Measurements from ENCODE around the gene TVP23B. TPM values are rescaled to one million over a fixed set of nuclear protein-coding genes. Genes with fewer than 3 reads are reported as not detected.
A peak's percentile ranks its signal among the peaks of the same experiment; 100 is the strongest.
"Not testable (repeated sequence)": the region's sequence is repeated elsewhere in the genome, so short reads cannot be mapped to it uniquely, and the experiment has no call there.

Gene TVP23B
- total RNA-seq = 21.5 and 28.5 TPM in 2 replicates

DNA sequence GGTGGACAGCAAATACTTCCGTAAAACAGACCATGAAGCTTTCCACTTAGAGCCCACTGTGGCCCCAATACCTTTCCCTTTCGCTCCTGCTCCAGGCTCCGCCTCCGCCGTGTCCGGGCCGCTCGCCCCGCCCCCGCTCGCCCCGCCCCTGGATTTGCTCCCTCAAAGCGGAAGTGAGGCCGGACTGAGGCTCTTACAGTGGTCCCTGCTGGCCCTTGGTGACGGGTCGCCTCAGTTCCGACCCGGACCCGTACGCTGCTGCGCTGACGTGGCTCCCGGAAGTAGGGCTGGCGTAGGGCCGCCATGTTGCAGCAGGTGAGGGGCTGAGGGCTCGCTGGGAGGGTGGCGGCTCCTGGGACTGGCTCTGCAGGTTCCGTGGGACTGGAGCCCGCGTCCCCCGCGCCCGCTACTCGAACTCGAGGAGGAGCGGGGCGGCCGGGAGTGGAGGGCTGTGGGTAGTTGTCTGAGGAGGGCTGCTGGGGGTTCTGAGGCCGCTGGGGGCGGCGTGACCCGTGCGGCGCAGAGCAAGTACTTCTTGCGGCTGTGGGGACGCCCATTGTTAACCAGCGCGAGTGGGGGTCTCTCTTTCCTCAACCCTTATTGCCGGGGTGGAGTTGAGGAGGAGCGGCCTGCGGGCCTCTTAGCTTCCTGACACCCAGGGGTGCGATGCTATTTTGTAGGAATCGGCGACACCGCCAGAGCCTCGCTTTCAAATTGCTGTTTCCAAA, at the start of gene TVP23B:
TVP23B (plus strand) TSS at position 193 of the 728 bp plus-strand sequence; CDS start at position 304, 111 bp downstream.
- POLR2A ChIA-PET, CTCF ChIA-PET: not testable (repeated sequence)
- intact Hi-C loops (cut with micrococcal nuclease) = loop anchor here (1.0 to 10.0 kb wide), 4 partner anchors 76 to 956 kb away; partner anchors contain the start of genes LLGL1 and SMCR8

DNA sequence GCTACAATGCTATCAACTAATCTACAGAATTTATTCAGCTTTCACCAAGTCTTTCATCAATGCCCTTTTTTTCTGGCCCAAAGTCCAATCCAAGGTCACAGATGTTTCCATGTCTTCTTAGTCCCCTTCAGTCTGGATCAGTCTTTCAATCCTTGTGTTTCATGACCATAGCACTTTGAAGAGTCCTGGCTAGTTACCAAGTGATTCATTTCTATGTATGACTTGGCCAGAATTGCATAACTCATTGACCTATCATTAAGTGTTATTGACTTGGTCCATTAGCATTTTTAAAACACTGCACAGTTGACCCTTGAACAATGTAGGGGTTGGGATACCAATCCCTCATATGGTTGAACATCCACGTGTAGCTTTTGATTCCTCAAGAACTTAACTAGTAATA, 48.5 kb upstream of the TVP23B start:
- H3K27me3 Mint-ChIP-seq; DNase-seq; H3K27ac Mint-ChIP-seq; intact Hi-C loops (cut with micrococcal nuclease); H3K4me1 Mint-ChIP-seq; H3K9me3 Mint-ChIP-seq; POLR2A ChIA-PET; H3K36me3 Mint-ChIP-seq (ENCODE audit: low read depth); ATAC-seq (ENCODE audit: low read depth); H3K4me3 Mint-ChIP-seq; CTCF ChIA-PET: not testable (repeated sequence)

More for the DNA sequence above, at the start of gene TVP23B:
- H3K27me3 Mint-ChIP-seq, H3K9me3 Mint-ChIP-seq: not testable (repeated sequence)
- Mint-ChIP-seq H3K36me3 (ENCODE audit: low read depth) (peaks cover 16% of the 10 kb centered on the region), H3K27ac (peak within 1 kb of the TSS; percentile 89), H3K4me3 (peak within 1 kb of the TSS; percentile 92), H3K4me1 (peaks cover 22% of the 10 kb centered on the region)
- ATAC-seq (ENCODE audit: low read depth) (peak; percentile 95), DNase-seq (peak; percentile 86)

DNA sequence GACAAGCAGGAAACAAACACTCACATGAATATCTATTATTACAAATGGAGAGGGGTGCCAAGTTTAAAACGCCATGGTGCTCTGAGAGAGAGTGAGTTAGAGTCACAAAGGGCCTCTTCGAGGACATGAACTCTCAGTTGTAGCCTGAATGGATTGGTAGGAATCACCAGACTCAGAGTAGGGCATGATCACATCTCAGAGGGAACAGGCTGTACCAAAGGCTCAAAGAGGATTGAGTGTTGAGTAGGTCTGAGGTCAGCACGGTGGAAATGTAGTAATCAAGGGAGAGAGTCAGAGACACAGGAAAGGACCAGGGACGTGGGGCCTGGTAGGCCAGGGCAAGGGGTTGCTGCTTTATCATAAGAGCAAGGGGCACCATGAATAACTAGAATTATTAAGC, 47.6 kb upstream of the TVP23B start:
- H3K27me3 Mint-ChIP-seq; H3K4me3 Mint-ChIP-seq; DNase-seq; ATAC-seq (ENCODE audit: low read depth); POLR2A ChIA-PET; H3K27ac Mint-ChIP-seq; H3K4me1 Mint-ChIP-seq; CTCF ChIA-PET; intact Hi-C loops (cut with micrococcal nuclease); H3K36me3 Mint-ChIP-seq (ENCODE audit: low read depth); H3K9me3 Mint-ChIP-seq: not testable (repeated sequence)

DNA sequence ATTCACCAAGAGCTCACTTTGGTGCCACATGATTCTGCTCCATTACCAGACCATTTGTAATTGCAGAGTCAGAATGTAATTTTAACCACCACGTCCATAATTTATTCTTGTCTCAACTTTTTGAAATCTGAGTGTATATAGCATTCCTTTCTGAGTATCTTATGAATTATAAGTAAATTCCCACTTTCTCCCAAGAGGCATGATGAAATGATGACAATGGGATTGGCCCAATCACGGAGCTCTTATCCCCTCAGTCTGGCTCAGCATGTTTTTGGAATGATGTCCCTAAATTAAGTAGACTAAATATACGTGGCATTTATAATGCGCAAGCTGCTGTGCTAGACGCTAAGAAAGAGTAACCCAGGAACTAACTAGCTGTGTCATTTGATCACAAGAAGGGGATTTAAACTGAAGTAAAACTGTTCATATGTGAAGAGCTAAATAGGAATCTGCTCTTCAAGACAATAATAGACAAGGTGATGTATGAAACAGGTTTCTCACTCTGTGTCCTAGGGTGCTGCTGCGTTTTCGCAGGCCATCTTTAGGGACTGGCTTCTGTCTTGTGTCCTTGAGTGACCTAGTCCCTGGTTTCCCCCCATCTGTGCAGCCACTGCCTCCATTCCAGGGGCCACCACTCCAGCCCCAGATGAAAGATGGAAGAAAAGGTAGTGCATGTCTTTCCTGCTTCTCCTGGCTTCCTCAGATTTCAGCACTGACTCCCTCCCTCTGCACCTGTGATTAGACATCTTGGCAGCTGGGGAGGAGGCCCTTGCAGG, 41.2 kb upstream of the TVP23B start:
- H3K27me3 Mint-ChIP-seq; H3K36me3 Mint-ChIP-seq (ENCODE audit: low read depth); DNase-seq; H3K4me3 Mint-ChIP-seq; H3K9me3 Mint-ChIP-seq; CTCF ChIA-PET; intact Hi-C loops (cut with micrococcal nuclease); H3K27ac Mint-ChIP-seq; ATAC-seq (ENCODE audit: low read depth); H3K4me1 Mint-ChIP-seq; POLR2A ChIA-PET: not testable (repeated sequence)

DNA sequence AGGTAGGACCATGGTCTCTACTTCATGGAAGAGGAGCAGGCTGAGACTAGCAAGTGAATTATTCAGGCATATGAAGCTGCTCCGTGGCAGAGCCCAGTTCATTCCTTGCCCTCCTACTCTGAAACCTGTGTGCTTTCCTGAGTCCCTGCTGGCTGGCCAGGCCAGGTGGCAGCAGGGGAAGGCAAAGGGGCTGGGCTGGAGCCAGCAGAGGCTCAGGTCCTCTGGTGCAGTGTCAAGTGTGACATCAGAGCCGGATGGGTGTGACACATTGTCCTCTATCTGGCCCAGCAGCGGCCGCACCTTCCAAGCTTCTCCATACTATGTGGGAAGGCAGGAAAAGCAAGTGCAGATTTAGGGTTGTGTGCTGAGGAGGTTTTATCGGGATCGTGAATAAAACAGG, 39.8 kb upstream of the TVP23B start:
- DNase-seq; POLR2A ChIA-PET; H3K4me1 Mint-ChIP-seq; CTCF ChIA-PET; H3K27ac Mint-ChIP-seq; H3K36me3 Mint-ChIP-seq (ENCODE audit: low read depth); H3K9me3 Mint-ChIP-seq; ATAC-seq (ENCODE audit: low read depth); H3K4me3 Mint-ChIP-seq; intact Hi-C loops (cut with micrococcal nuclease); H3K27me3 Mint-ChIP-seq: not testable (repeated sequence)

DNA sequence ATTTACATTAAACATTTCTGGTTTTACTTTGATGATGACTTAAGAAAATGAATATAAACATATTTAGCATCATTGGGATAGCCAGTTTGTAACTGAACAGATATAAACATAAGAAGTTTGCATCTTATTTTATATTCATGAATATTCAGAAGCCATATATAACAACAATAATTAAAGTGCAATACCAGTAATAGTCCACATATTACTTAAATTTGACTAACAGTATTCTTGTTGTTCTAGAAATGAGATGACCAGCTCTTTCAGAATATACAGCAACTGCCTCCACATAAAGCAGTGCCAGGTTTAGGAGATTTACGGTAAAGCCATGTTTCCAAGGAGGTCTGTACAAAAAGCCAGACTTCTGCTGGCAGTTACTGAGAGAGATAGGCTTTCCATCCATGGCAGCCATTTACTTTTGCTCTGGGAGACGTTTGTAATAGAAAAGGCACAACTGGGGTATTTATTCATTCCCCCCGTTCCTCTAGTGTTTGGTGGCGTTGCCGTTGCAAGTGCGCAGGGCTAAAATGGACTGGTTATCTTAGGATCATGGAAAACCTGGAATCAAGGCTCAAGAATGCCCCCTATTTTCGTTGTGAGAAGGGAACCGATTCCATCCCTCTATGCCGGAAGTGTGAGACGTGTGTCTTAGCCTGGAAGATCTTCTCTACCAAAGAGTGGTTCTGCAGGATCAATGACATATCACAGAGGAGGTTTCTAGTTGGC, 37.1 kb upstream of the TVP23B start, which contains the start of gene FBXW10:
FBXW10 (plus strand) TSS at position 356 of the 723 bp plus-strand sequence; CDS start at position 547, 191 bp downstream.
- ATAC-seq (ENCODE audit: low read depth); H3K4me3 Mint-ChIP-seq; DNase-seq; H3K4me1 Mint-ChIP-seq; intact Hi-C loops (cut with micrococcal nuclease); H3K27me3 Mint-ChIP-seq; CTCF ChIA-PET; H3K36me3 Mint-ChIP-seq (ENCODE audit: low read depth); H3K27ac Mint-ChIP-seq; H3K9me3 Mint-ChIP-seq; POLR2A ChIA-PET: not testable (repeated sequence)

DNA sequence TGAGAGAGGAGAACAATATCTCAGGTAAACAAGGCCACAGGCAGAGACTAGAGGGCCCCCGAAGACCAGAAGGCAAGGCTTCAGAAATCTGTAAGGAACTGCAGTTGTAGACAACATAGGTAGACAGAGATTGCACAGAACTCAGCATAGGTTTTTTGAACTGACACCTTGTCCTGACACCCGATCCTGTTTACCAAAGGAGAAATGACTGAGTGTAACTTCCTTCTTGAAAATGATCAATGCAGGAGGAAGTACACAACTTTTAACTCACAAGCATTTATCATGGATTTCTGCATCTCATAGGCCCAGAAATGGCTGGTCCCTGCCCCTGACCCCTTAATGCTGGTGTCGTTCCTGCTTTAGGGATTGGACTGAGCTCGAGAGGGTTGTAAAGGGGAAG, 36.3 kb upstream of the TVP23B start:
- H3K27ac Mint-ChIP-seq; H3K4me3 Mint-ChIP-seq; CTCF ChIA-PET; intact Hi-C loops (cut with micrococcal nuclease); DNase-seq; POLR2A ChIA-PET; H3K36me3 Mint-ChIP-seq (ENCODE audit: low read depth); H3K27me3 Mint-ChIP-seq; H3K4me1 Mint-ChIP-seq; H3K9me3 Mint-ChIP-seq; ATAC-seq (ENCODE audit: low read depth): not testable (repeated sequence)

DNA sequence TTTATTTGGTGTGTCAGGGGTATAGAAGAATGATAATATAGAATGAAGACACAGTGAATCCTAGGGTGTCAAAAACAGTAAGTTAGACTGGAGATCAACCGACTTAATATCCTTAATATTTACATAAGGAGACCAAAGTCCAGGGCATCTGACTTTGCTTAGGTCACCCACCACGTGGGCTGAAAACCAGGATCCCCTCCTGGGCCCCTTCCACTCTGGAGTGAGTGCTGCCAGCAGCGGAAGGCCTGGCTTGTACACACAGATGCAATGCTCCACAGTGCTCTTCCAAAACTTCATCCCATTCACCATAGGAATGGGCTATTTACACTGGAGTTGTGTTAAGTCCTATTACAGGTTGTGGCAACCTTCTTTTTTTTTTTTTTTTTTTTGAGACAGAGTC, 34.4 kb upstream of the TVP23B start:
- H3K9me3 Mint-ChIP-seq; H3K27me3 Mint-ChIP-seq; H3K27ac Mint-ChIP-seq; POLR2A ChIA-PET; H3K4me1 Mint-ChIP-seq; DNase-seq; H3K36me3 Mint-ChIP-seq (ENCODE audit: low read depth); ATAC-seq (ENCODE audit: low read depth); intact Hi-C loops (cut with micrococcal nuclease); H3K4me3 Mint-ChIP-seq; CTCF ChIA-PET: not testable (repeated sequence)

DNA sequence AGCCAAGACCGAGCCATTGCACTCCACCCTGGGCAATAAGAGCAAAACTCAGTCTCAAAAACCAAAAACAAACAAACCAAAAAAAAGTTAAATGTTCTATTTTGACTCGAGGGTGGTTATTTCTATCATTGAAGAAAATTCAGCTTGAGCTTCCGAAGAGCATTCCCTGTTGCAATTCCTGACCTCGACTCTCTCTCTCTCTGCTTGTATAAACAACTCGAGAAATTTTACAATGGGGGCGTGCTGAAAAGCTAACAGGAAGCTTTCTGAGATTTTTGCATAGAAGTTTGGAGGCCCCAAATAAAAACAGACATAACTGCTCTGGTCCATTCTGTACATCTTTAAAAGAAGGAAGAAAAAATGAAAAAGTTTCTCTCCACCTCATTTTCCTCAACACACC, 33.5 kb upstream of the TVP23B start:
- H3K9me3 Mint-ChIP-seq; H3K27me3 Mint-ChIP-seq; H3K36me3 Mint-ChIP-seq (ENCODE audit: low read depth); POLR2A ChIA-PET; H3K27ac Mint-ChIP-seq; H3K4me3 Mint-ChIP-seq; ATAC-seq (ENCODE audit: low read depth); intact Hi-C loops (cut with micrococcal nuclease); H3K4me1 Mint-ChIP-seq; CTCF ChIA-PET; DNase-seq: not testable (repeated sequence)

DNA sequence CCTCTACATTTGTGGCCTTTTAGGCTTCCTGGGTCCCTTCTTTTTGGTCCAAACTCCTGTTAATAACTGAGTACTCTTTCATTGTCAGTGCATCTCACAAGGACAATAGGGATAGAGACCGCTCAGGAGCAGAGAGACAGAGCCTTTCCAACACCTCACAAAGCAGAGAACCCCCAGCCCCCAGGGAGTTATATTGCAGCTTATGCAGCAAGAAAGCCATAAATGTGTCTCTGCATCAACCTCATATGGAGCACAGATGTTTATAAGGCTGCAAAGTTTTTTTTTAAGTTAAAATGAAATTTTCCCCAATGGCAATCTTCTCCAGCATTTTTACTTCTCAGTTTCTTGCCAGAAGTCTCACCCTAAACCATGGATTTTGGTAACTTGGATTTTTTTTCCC, 30.7 kb upstream of the TVP23B start:
- H3K4me3 Mint-ChIP-seq = not testable (repeated sequence)

DNA sequence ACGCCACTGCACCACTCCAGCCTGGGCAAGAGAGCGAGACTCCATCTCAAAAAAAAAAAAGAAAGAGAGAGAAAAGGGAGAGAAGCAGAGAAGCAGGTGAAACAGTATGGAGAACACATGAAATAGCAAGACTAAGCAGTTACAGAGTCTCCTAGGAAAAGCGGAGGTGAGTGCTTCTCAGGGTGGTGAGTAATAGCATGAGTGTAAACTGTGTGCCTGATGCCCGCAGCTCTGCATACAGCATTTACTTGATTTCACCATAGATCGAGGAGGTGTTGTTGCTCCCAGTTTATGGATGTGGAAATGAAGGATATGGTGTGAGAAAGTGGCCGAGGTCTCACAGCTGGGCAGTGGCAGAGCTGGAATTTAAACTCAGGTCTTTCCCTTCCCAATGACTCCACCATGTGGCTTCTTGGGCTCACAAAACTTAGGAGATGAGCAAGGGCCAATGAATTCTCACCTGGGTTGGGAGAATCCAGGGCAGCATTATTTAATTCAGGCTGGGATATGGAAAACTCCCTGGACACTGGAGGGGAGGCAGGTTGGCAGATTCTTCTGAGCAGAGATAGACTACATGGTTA, 27.1 kb upstream of the TVP23B start:
- POLR2A ChIA-PET; H3K27ac Mint-ChIP-seq; H3K4me3 Mint-ChIP-seq; H3K36me3 Mint-ChIP-seq (ENCODE audit: low read depth); H3K4me1 Mint-ChIP-seq; intact Hi-C loops (cut with micrococcal nuclease); ATAC-seq (ENCODE audit: low read depth); DNase-seq; CTCF ChIA-PET; H3K27me3 Mint-ChIP-seq; H3K9me3 Mint-ChIP-seq: not testable (repeated sequence)

More for the DNA sequence above, 30.7 kb upstream of the TVP23B start:
- H3K27ac Mint-ChIP-seq; ATAC-seq (ENCODE audit: low read depth); H3K27me3 Mint-ChIP-seq; intact Hi-C loops (cut with micrococcal nuclease); DNase-seq; CTCF ChIA-PET; H3K36me3 Mint-ChIP-seq (ENCODE audit: low read depth); H3K9me3 Mint-ChIP-seq; H3K4me1 Mint-ChIP-seq; POLR2A ChIA-PET: not testable (repeated sequence)
